H1 (cell line): ENCODE results near the gene SEMA3E. TPM values are rescaled to one million over a fixed set of nuclear protein-coding genes. Genes with fewer than 3 reads are reported as not detected.

Source experiments
- CTCF ChIA-PET: fragments of 300-600 bp; sonication (Branson Sonifier 250); formaldehyde crosslinking; loops from one replicate; lab custom pipeline; 2021; ENCODE audit not compliant: partially characterized antibody; lab: Charles Lee
- POLR2A ChIA-PET: fragments of 300-600 bp; sonication (Branson Sonifier 250); formaldehyde crosslinking; loops from one replicate; lab custom pipeline; 2021; ENCODE audit warnings: inconsistent platforms; ENCODE audit not compliant: partially characterized antibody; lab: Charles Lee
- DNase-seq, 2 experiments: peaks; one replicate each; pipeline versions ENCODE4 v3.0.0 to v3.0.0-alpha.2; 2010 to 2022; ENCODE audit warnings: low spot score in 2 of 2, low read depth in 1 of 2, mixed read lengths in 1 of 2
- FAIRE-seq: peaks from 2 replicates; lab custom pipeline; 2011; peaks lifted over from hg19 to GRCh38; lab: Jason Lieb, UNC
- H2AFZ ChIP-seq: 2 replicates; pipeline ENCODE4 v1.8.1; 2012; ENCODE audit warnings: low read length, inconsistent platforms
- H2AK5ac ChIP-seq: 2 replicates; pipeline ENCODE4 v1.6.1; 2013; ENCODE audit warnings: low read depth, low read length
- H2BK120ac ChIP-seq: replicated peaks from 2 replicates; pipeline ENCODE3; 2013; ENCODE audit warnings: low read depth, low read length, inconsistent platforms
- H2BK12ac ChIP-seq: 2 replicates; pipeline ENCODE4 v1.6.1; 2013; ENCODE audit warnings: low read depth, low read length
- H2BK15ac ChIP-seq: 2 replicates; pipeline ENCODE4 v1.6.1; 2013; ENCODE audit warnings: low read length
- H2BK20ac ChIP-seq: 2 replicates; pipeline ENCODE4 v1.6.1; 2013; ENCODE audit warnings: low read length
- H2BK5ac ChIP-seq: 2 replicates; pipeline ENCODE4 v1.6.1; 2013; ENCODE audit warnings: low read depth, low read length
- H3K14ac ChIP-seq: 2 replicates; pipeline ENCODE4 v1.6.1; 2013; ENCODE audit warnings: inconsistent platforms; ENCODE audit not compliant: insufficient read length
- H3K18ac ChIP-seq: 2 replicates; pipeline ENCODE4 v1.6.1; 2013; ENCODE audit warnings: low read length; ENCODE audit errors: extremely low read depth
- H3K23ac ChIP-seq: 2 replicates; pipeline ENCODE4 v1.6.1; 2013; ENCODE audit warnings: inconsistent platforms; ENCODE audit not compliant: insufficient read length
- H3K23me2 ChIP-seq: 2 replicates; pipeline ENCODE4 v1.6.1; 2013; ENCODE audit warnings: low read depth, low read length
- H3K27ac ChIP-seq: 2 replicates; pipeline ENCODE4 v1.6.1; 2011; ENCODE audit warnings: low read depth, low read length, inconsistent platforms
- H3K27me3 ChIP-seq, 4 experiments: replicated peaks in 1 of 4; 1 replicate in 1 of 4; 2 replicates in 3 of 4; pipeline versions ENCODE4 v1.6.1 to v1.8.1; 2011 to 2013; ENCODE audit warnings: low read length in 3 of 4, mild to moderate bottlenecking in 3 of 4, inconsistent platforms in 2 of 4, mixed read lengths in 2 of 4, moderate library complexity in 1 of 4; ENCODE audit not compliant: control insufficient read depth in 3 of 4, insufficient read depth in 3 of 4; ENCODE audit errors: extremely low read depth in 1 of 4
- H3K36me3 ChIP-seq, 4 experiments: 2 replicates each; pipeline versions ENCODE4 v1.6.1 to v1.8.1; 2011 to 2013; ENCODE audit warnings: mild to moderate bottlenecking in 4 of 4, low read length in 3 of 4, moderate library complexity in 2 of 4, control low read depth in 1 of 4, inconsistent platforms in 1 of 4; ENCODE audit not compliant: insufficient read depth in 4 of 4, control insufficient read depth in 2 of 4
- H3K4ac ChIP-seq: replicated peaks from 2 replicates; pipeline ENCODE3; 2013; ENCODE audit warnings: low read length, low read depth, mixed read lengths, inconsistent platforms; ENCODE audit not compliant: insufficient read length
- H3K4me1 ChIP-seq, 4 experiments: replicated peaks in 1 of 4; 1 replicate in 1 of 4; 2 replicates in 3 of 4; pipeline versions ENCODE4 v1.6.1 to v1.8.1; 2011 to 2013; ENCODE audit warnings: low read length in 3 of 4, inconsistent platforms in 2 of 4, mixed read lengths in 1 of 4; ENCODE audit not compliant: insufficient read depth in 4 of 4, control insufficient read depth in 3 of 4
- H3K4me2 ChIP-seq, 2 experiments: 2 replicates each; pipeline versions ENCODE4 v1.6.1 to v1.8.1; 2011 to 2013; ENCODE audit warnings: low read depth in 2 of 2, low read length in 2 of 2, control low read depth in 1 of 2, inconsistent platforms in 1 of 2, mild to moderate bottlenecking in 1 of 2; ENCODE audit not compliant: insufficient read depth in 1 of 2
- H3K4me3 ChIP-seq, 4 experiments: fragments of 200-600, 300-600 bp in 1 of 4; sonication (generic), shearing (Covaris generic), sonication (Bioruptor Twin) in 1 of 4; 2 replicates each; pipeline versions ENCODE4 v1.5.1 to v1.8.1; 2011 to 2016; ENCODE audit warnings: low read length in 4 of 4, low read depth in 3 of 4, control low read depth in 2 of 4, inconsistent platforms in 2 of 4, mild to moderate bottlenecking in 2 of 4, mixed read lengths in 1 of 4, moderate library complexity in 1 of 4; ENCODE audit not compliant: insufficient read depth in 2 of 4; ENCODE audit errors: extremely low read depth in 1 of 4
- H3K56ac ChIP-seq: replicated peaks from 2 replicates; pipeline ENCODE3; 2013; ENCODE audit warnings: low read depth, mild to moderate bottlenecking, mixed read lengths, low read length, inconsistent platforms; ENCODE audit not compliant: insufficient read length
- H3K79me1 ChIP-seq: 2 replicates; pipeline ENCODE4 v1.6.1; 2013; ENCODE audit warnings: low read depth, low read length, control low read depth
- H3K79me2 ChIP-seq, 2 experiments: 2 replicates each; pipeline versions ENCODE4 v1.6.1 to v1.8.1; 2012 to 2013; ENCODE audit warnings: low read length in 2 of 2, mild to moderate bottlenecking in 2 of 2, inconsistent platforms in 1 of 2; ENCODE audit not compliant: insufficient read depth in 2 of 2, control insufficient read depth in 1 of 2
- H3K9ac ChIP-seq, 4 experiments: replicated peaks in 1 of 4; 1 replicate in 1 of 4; 2 replicates in 3 of 4; pipeline versions ENCODE4 v1.6.1 to v1.8.1; 2011 to 2013; ENCODE audit warnings: low read depth in 3 of 4, low read length in 3 of 4, control low read depth in 2 of 4, mild to moderate bottlenecking in 2 of 4, moderate library complexity in 2 of 4, inconsistent platforms in 1 of 4; ENCODE audit errors: extremely low read depth in 1 of 4
- H3K9me3 ChIP-seq, 2 experiments: 2 replicates each; pipeline versions ENCODE4 v1.6.1 to v1.8.1; 2012 to 2013; ENCODE audit warnings: mild to moderate bottlenecking in 2 of 2, moderate library complexity in 2 of 2, control low read depth in 1 of 2, inconsistent platforms in 1 of 2, low read depth in 1 of 2, low read length in 1 of 2, mixed read lengths in 1 of 2; ENCODE audit not compliant: insufficient read depth in 2 of 2
- H4K20me1 ChIP-seq, 2 experiments: replicated peaks in 1 of 2; 2 replicates each; pipeline versions ENCODE3 to v1.8.1; 2011 to 2013; ENCODE audit warnings: inconsistent platforms in 2 of 2, low read length in 2 of 2, mild to moderate bottlenecking in 1 of 2; ENCODE audit not compliant: insufficient read depth in 2 of 2, control insufficient read depth in 1 of 2
- H4K5ac ChIP-seq: 2 replicates; pipeline ENCODE4 v1.6.1; 2013; ENCODE audit warnings: low read length, low read depth, mixed read lengths, inconsistent platforms; ENCODE audit not compliant: insufficient read length
- H4K8ac ChIP-seq: 2 replicates; pipeline ENCODE4 v1.8.0; 2013; ENCODE audit warnings: mild to moderate bottlenecking, moderate library complexity, low read length, inconsistent platforms; ENCODE audit not compliant: insufficient read depth; ENCODE audit errors: extremely low read depth
- H4K91ac ChIP-seq: replicated peaks from 2 replicates; pipeline ENCODE3; 2013; ENCODE audit warnings: low read length, mixed read lengths, inconsistent platforms; ENCODE audit not compliant: insufficient read length
- BACH1 ChIP-seq: IDR thresholded peaks from 2 replicates; pipeline ENCODE4 v1.6.1; 2012; ENCODE audit warnings: low read length, improper control_type of control experiment
- CBX8 ChIP-seq: fragments of 300-800, 300-1000 bp; sonication (generic); IDR thresholded peaks from 2 replicates; pipeline ENCODE4 v1.7.1; 2016; ENCODE audit warnings: low read depth, low read length, borderline replicate concordance
- CEBPB ChIP-seq: IDR thresholded peaks from 2 replicates; pipeline ENCODE4 v1.6.1; 2012; ENCODE audit warnings: low read depth, low read length
- CREB1 ChIP-seq: IDR thresholded peaks from 2 replicates; pipeline ENCODE4 v1.6.1; 2012; ENCODE audit warnings: inconsistent platforms
- EZH2 ChIP-seq: fragments of 200-600 bp; sonication (generic); IDR thresholded peaks from 2 replicates; pipeline ENCODE4 v1.7.1; 2012; ENCODE audit warnings: low read depth, mild to moderate bottlenecking, moderate library complexity, low read length, inconsistent platforms; ENCODE audit not compliant: severe bottlenecking
- GABPA ChIP-seq: IDR thresholded peaks from 2 replicates; pipeline ENCODE4 v1.6.1; 2011; ENCODE audit warnings: mild to moderate bottlenecking, low read length, moderate library complexity, borderline replicate concordance; ENCODE audit not compliant: insufficient read depth
- SRF ChIP-seq: IDR thresholded peaks from 2 replicates; pipeline ENCODE4 v1.6.1; 2011; ENCODE audit warnings: mild to moderate bottlenecking, low read depth, low read length, moderate library complexity
- SUZ12 ChIP-seq: fragments of 200-600 bp; sonication (generic); IDR thresholded peaks from 2 replicates; pipeline ENCODE4 v1.6.1; 2012; ENCODE audit warnings: mild to moderate bottlenecking, inconsistent platforms, low read length, moderate library complexity, mixed read lengths
- TAF1 ChIP-seq: IDR thresholded peaks from 2 replicates; pipeline ENCODE4 v1.6.1; 2011; ENCODE audit warnings: mild to moderate bottlenecking, low read depth, low read length
- WGBS, 2 experiments: shearing (Covaris generic) in 1 of 2; methylation state at CpG; one replicate each; pipeline versions ENCODE4 v1.1.6 to v1.1.7; 2013 to 2015; ENCODE audit warnings: low lambda C conversion rate in 2 of 2, mixed read lengths in 2 of 2, inconsistent platforms in 1 of 2, low coverage in 1 of 2, missing lambda C conversion rate in 1 of 2; ENCODE audit not compliant: insufficient replicate concordance in 2 of 2, insufficient coverage in 1 of 2, insufficient read length in 1 of 2; ENCODE audit errors: extremely low coverage in 1 of 2, missing lambda C conversion rate in 1 of 2; 5-methylcytosine and 5-hydroxymethylcytosine counted together
- polyA plus RNA-seq, 7 experiments: library from polyadenylated mRNA; depleted of rRNA in 3 of 7; stranded (reverse) in 5 of 7; unstranded in 2 of 7; fragments of >200 nt in 5 of 7; fragments of 200-250 nt in 2 of 7; gene quantifications; 1 replicate in 5 of 7; 2 replicates in 1 of 7; 4 replicates in 1 of 7; pipeline versions ENCODE4 v1.2.1 to v1.2.3, GENCODE V29; 2011 to 2013; ENCODE audit warnings: missing spikeins in 2 of 7, mixed read lengths in 2 of 7
- total RNA-seq: library from RNA; stranded (reverse); fragmentation: NEBNext Ultra II Directional; extraction: Animal tissue kit (Norgen Biotek cat#: 25700); gene quantifications from 2 replicates; pipeline ENCODE4 v1.2.1, GENCODE V29; 2021

Gene SEMA3E
- total and polyA plus RNA-seq, 2 of the 8 experiments (the other 6 are each of a cell fraction or from before 2014, with no cell fraction given): 0.93 to 0.94 TPM

DNA sequence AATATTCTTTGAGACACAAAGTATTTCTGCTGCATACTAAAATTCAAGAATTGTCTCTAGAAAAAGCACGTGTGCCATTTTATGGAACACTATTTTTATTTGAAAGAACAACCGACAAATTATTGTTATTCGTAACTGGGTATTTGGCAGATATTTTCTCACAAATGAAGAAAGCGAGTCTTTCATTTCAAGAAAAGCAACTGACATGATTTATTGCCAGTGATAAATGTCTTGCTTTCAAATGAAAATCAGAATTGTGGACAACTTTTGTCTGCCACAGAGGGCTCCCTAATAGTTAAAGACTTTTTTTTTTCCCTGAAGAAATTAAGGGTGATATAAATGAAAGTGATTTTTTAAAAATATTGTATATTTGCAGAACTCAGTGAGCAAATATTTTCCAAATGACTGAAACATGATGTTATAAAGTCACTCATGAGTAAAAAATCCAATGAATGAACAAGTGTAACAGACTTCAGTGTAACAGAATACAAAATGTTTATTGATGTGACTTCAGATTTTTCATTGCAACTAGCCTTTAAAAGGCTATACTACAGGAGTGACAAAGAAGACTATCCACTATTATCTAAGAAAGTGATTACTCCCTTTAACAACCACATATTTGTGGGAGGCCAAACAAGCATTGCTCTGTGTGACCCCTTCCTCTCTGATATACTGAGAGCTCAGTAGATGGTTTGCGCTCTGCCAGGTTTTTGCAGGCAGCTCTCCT, 49.0 kb upstream of the SEMA3E start:
- no peaks in the 10 kb centered on the region for H3K23me2 ChIP-seq
- no peak overlapping the region for H2AK5ac ChIP-seq
- H2BK5ac ChIP-seq: no peak overlapping the region
- H2BK20ac ChIP-seq: no peak overlapping the region
- H3K18ac ChIP-seq: no peak overlapping the region
- H3K9me3 ChIP-seq: no peaks in the 10 kb centered on the region
- no peak overlapping the region for H2AFZ ChIP-seq
- H3K23ac ChIP-seq: no peak overlapping the region
- H4K8ac ChIP-seq: no peak overlapping the region
- POLR2A ChIA-PET: no interaction called here
- DNase-seq (no peak), FAIRE-seq (no peak)
- H2BK120ac ChIP-seq: no peak overlapping the region
- CTCF ChIA-PET: no interaction called here
- no peak overlapping the region for H4K91ac ChIP-seq
- H4K20me1 ChIP-seq: no peaks in the 10 kb centered on the region
- no peak overlapping the region for H3K9ac ChIP-seq
- no peaks in the 10 kb centered on the region for H3K79me1 ChIP-seq
- no peak overlapping the region for H3K56ac ChIP-seq
- H3K4me1 ChIP-seq: peaks cover 0 to 26% (median 9%) of the 10 kb centered on the region in 4 experiments; a peak in 5 of 7 replicates
- no peak overlapping the region for H4K5ac ChIP-seq
- no peaks in the 10 kb centered on the region for H3K79me2 ChIP-seq
- no peak overlapping the region for H3K14ac ChIP-seq
- H2BK12ac ChIP-seq: no peak overlapping the region
- 88% methylated on average over 5 of the region's 5 CpGs; no CpG with 5 or more reads in 1 of the 2 experiments for WGBS, 2 experiments
- no peaks in the 10 kb centered on the region for H3K36me3 ChIP-seq
- H2BK15ac ChIP-seq: no peak overlapping the region
- no peak overlapping the region for H3K4ac ChIP-seq
- H3K27me3 ChIP-seq: peaks cover 13 to 32% (median 21%) of the 10 kb centered on the region in 4 experiments; a peak in 6 of 7 replicates
- no peak overlapping the region for H3K27ac ChIP-seq
- no peak overlapping the region for H3K4me3 ChIP-seq
- no peak overlapping the region for H3K4me2 ChIP-seq
- no peak for TF ChIP-seq SUZ12
- no peak for TF ChIP-seq TAF1
- no peak for TF ChIP-seq CEBPB
- TF ChIP-seq CREB1: no peak
- no peak for TF ChIP-seq EZH2
- TF ChIP-seq GABPA: no peak
- TF ChIP-seq CBX8: no peak
- TF ChIP-seq SRF: no peak
- no peak for TF ChIP-seq BACH1
